MM.1S (cell line): Measurements from ENCODE around the gene DEPP1.

Experiments
- DNase-seq: peaks from one replicate; pipeline ENCODE4 v3.0.0-alpha.2; 2015
- H2AFZ ChIP-seq: fragments of 300-600 bp; sonication (generic); 2 replicates; pipeline ENCODE4 v1.6.0; 2016; ENCODE audit warnings: antibody characterized with exemption, low read length
- H3F3A ChIP-seq: fragments of 300-600 bp; sonication (generic); 2 replicates; pipeline ENCODE4 v1.6.1; 2016; ENCODE audit warnings: mild to moderate bottlenecking, antibody characterized with exemption, low read length, moderate library complexity, mixed read lengths; ENCODE audit not compliant: insufficient read depth
- H3K27ac ChIP-seq: fragments of 300-600 bp; sonication (generic); 2 replicates; pipeline ENCODE4 v1.5.1; 2016; ENCODE audit warnings: mild to moderate bottlenecking, low read length
- H3K27me3 ChIP-seq: fragments of 300-600 bp; sonication (generic); replicated peaks from 2 replicates; pipeline ENCODE4 v1.6.0; 2016; ENCODE audit warnings: low read length; ENCODE audit not compliant: insufficient read depth
- H3K36me3 ChIP-seq: fragments of 300-600 bp; sonication (generic); replicated peaks from 2 replicates; pipeline ENCODE4 v1.6.1; 2016; ENCODE audit warnings: mild to moderate bottlenecking, low read length, mixed read lengths; ENCODE audit not compliant: insufficient read depth
- H3K4me1 ChIP-seq: fragments of 300-600 bp; sonication (generic); 2 replicates; pipeline ENCODE4 v1.6.1; 2016; ENCODE audit warnings: low read length, mixed read lengths
- H3K4me2 ChIP-seq: fragments of 300-600 bp; sonication (generic); 2 replicates; pipeline ENCODE4 v1.6.0; 2016; ENCODE audit warnings: low read depth, low read length
- H3K4me3 ChIP-seq: fragments of 300-600 bp; sonication (generic); 2 replicates; pipeline ENCODE4 v1.5.1; 2016; ENCODE audit warnings: low read length, mixed read lengths
- H3K79me2 ChIP-seq: fragments of 300-600 bp; sonication (generic); 2 replicates; pipeline ENCODE4 v1.6.1; 2016; ENCODE audit warnings: mixed run types, low read length, mixed read lengths
- H3K9ac ChIP-seq: fragments of 300-600 bp; sonication (generic); 2 replicates; pipeline ENCODE4 v1.6.1; 2016; ENCODE audit warnings: low read length, mixed read lengths
- H3K9me2 ChIP-seq: fragments of 300-600 bp; sonication (generic); replicated peaks from 2 replicates; pipeline ENCODE4 v1.6.1; 2016; ENCODE audit warnings: mild to moderate bottlenecking, low read length, mixed read lengths; ENCODE audit not compliant: insufficient read depth
- H3K9me3 ChIP-seq: fragments of 300-600 bp; sonication (generic); replicated peaks from 2 replicates; pipeline ENCODE4 v1.6.1; 2016; ENCODE audit warnings: mild to moderate bottlenecking, low read length, mixed read lengths; ENCODE audit not compliant: insufficient read depth
- H4K20me1 ChIP-seq: fragments of 300-600 bp; sonication (generic); 2 replicates; pipeline ENCODE4 v1.6.1; 2016; ENCODE audit warnings: mild to moderate bottlenecking, low read length, moderate library complexity, mixed read lengths; ENCODE audit not compliant: insufficient read depth
- EZH2 ChIP-seq: fragments of 300-600 bp; sonication (generic); optimal IDR thresholded peaks from 2 replicates; pipeline ENCODE3; 2017; ENCODE audit warnings: low read depth, mild to moderate bottlenecking, antibody characterized with exemption, low read length, mixed read lengths
- EZH2phosphoT487 ChIP-seq: fragments of 300-600 bp; sonication (generic); IDR thresholded peaks from 2 replicates; pipeline ENCODE4 v1.6.1; 2018; ENCODE audit warnings: antibody characterized with exemption, low read length
- TF ChIP-seq, protein P1 (sequence below): fragments of 300-600 bp; sonication (generic); IDR thresholded peaks from 2 replicates; pipeline ENCODE4 v1.5.1; 2016; ENCODE audit warnings: antibody characterized with exemption, low read length, mixed read lengths

The DEPP1 gene

DNA sequence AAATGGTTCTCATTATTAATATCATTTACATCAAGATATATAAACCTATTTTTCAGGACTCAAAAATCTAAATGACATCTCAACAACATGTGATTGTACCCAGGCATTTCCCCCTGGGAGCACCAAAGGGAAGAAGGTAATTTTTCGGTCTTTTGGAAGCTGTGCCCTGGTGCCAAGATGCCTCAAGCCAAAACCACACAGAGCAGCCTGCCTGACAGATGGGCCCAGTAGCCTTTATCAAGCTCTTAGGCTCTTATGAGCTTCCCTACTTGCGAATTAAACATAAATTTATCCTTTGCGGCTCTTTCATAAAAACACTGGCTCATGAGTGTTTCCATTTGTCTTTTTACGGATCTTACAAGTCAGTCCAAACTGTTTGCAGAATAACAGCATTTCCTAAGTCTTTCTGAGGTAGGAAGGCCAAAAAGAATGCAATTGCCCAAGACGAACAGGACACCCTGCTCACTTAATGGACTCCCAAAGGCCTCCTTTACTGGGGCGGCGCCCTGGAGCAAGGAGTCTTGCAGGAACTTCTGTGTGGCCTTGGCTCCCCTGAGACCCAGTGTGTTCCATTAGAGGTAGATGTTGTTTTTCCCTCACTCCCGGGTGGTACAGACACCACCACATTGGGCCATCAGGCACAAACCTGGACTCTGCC lies 23.1 kb downstream of the DEPP1 start:
- Histone ChIP-seq H4K20me1 (no peaks in the 10 kb centered on the region), H3K9me2 (no peaks in the 10 kb centered on the region), H3K27ac (no peak overlapping the region), H3K4me2 (no peak overlapping the region), H3K79me2 (peaks cover 26% of the 10 kb centered on the region), H3F3A (peaks cover 13% of the 10 kb centered on the region), H2AFZ (no peak overlapping the region), H3K9ac (no peak overlapping the region), H3K4me1 (0 out of 2 replicates have a peak, but pooled peaks cover 6% of the 10 kb centered on the region), H3K4me3 (no peak overlapping the region), H3K9me3 (no peaks in the 10 kb centered on the region), H3K27me3 (no peaks in the 10 kb centered on the region), H3K36me3 (no peaks in the 10 kb centered on the region)
- no peak for DNase-seq
- TF ChIP-seq EZH2 (no peak), EZH2phosphoT487 (no peak)
- TF ChIP-seq, protein P1, sequence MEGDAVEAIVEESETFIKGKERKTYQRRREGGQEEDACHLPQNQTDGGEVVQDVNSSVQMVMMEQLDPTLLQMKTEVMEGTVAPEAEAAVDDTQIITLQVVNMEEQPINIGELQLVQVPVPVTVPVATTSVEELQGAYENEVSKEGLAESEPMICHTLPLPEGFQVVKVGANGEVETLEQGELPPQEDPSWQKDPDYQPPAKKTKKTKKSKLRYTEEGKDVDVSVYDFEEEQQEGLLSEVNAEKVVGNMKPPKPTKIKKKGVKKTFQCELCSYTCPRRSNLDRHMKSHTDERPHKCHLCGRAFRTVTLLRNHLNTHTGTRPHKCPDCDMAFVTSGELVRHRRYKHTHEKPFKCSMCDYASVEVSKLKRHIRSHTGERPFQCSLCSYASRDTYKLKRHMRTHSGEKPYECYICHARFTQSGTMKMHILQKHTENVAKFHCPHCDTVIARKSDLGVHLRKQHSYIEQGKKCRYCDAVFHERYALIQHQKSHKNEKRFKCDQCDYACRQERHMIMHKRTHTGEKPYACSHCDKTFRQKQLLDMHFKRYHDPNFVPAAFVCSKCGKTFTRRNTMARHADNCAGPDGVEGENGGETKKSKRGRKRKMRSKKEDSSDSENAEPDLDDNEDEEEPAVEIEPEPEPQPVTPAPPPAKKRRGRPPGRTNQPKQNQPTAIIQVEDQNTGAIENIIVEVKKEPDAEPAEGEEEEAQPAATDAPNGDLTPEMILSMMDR, result no peak

DNA sequence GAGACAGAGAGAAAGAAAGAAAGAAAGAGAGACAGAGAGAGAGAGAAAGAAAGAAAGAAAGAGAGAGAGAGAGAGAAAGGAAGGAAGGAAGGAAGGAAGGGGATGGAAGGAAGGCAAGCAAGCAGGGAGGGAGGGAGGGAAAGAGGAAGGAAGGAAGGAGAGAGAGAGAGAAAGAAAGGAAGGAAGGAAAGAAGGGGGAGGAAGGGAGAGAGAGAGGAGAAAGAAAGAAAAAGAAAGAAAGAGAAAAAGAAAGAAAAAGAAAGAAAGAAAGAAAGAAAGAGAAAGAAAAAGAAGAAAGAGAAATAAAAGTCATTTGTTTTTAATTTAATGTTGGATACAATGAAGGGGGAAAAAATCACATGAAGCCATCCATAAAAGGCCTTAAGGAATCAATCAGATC lies 23.6 kb downstream of the DEPP1 start:
- no peak overlapping the region for H2AFZ ChIP-seq
- H3K4me1 ChIP-seq, result 0 out of 2 replicates have a peak, but pooled peaks cover 6% of the 10 kb centered on the region
- no peaks in the 10 kb centered on the region for H4K20me1 ChIP-seq
- H3K4me3 ChIP-seq, result no peak overlapping the region
- no peak overlapping the region for H3K27ac ChIP-seq
- no peaks in the 10 kb centered on the region for H3K9me3 ChIP-seq
- TF ChIP-seq, protein P1, result no peak
- TF ChIP-seq EZH2 (no peak), EZH2phosphoT487 (no peak)
- no peak for DNase-seq
- no peaks in the 10 kb centered on the region for H3K9me2 ChIP-seq
- H3K79me2 ChIP-seq, result peaks cover 20% of the 10 kb centered on the region
- H3F3A ChIP-seq, result peaks cover 8% of the 10 kb centered on the region
- no peaks in the 10 kb centered on the region for H3K36me3 ChIP-seq
- no peak overlapping the region for H3K9ac ChIP-seq
- H3K4me2 ChIP-seq, result no peak overlapping the region
- no peaks in the 10 kb centered on the region for H3K27me3 ChIP-seq

DNA sequence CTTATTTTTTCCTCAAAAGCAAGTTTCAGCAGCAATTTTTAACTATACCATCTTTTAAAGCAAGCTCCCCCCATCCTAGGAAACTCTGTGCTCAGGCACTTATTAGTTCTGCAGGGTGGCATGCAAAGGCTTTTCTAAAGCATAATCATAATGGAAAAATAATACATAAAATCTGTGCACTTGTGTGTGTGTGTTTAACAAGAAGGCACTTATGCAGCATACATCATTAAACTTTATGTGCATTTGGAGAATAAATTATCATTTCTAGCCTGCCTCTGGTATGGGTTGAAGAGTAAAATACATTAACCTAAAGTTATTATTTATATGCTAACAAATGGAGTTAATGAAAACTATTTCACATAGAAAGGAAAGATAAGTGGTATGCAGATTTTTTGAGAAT lies 24.6 kb downstream of the DEPP1 start:
- H3K27ac ChIP-seq, result no peak overlapping the region
- no peaks in the 10 kb centered on the region for H4K20me1 ChIP-seq
- no peak overlapping the region for H3K9ac ChIP-seq
- H3K27me3 ChIP-seq, result no peaks in the 10 kb centered on the region
- H3K36me3 ChIP-seq, result no peaks in the 10 kb centered on the region
- peaks cover 15% of the 10 kb centered on the region for H3K79me2 ChIP-seq
- DNase-seq, result no peak
- TF ChIP-seq EZH2phosphoT487, result no peak
- TF ChIP-seq, protein P1, result no peak
- no peak overlapping the region for H2AFZ ChIP-seq
- peaks cover 2% of the 10 kb centered on the region; the same call in 1 of the 2 replicates for H3F3A ChIP-seq
- H3K9me3 ChIP-seq, result no peaks in the 10 kb centered on the region
- 0 out of 2 replicates have a peak, but pooled peaks cover 6% of the 10 kb centered on the region for H3K4me1 ChIP-seq
- no peak overlapping the region for H3K4me3 ChIP-seq
- H3K9me2 ChIP-seq, result no peaks in the 10 kb centered on the region
- no peak overlapping the region for H3K4me2 ChIP-seq
